Smooth muscle cell (in vitro differentiated cells): Measurements from ENCODE around the gene CCSER1. TPM values are rescaled to one million over a fixed set of nuclear protein-coding genes. Genes with fewer than 3 reads are reported as not detected.

ENCODE experiments used
- DNase-seq: peaks from one replicate; lab custom pipeline; 2025; ENCODE audit not compliant: unreplicated experiment; lab: John Stamatoyannopoulos, UW
- H2AFZ ChIP-seq: fragments of 200-600 bp; sonication (generic); 2 replicates; pipeline ENCODE4 v1.6.0; 2016; ENCODE audit warnings: antibody characterized with exemption, low read depth, mild to moderate bottlenecking
- H3F3A ChIP-seq: fragments of 200-600 bp; sonication (generic); 2 replicates; pipeline ENCODE4 v1.6.0; 2017; ENCODE audit warnings: antibody characterized with exemption, low read depth
- H3K27ac ChIP-seq: fragments of 200-600 bp; sonication (generic); 2 replicates; pipeline ENCODE4 v1.5.1; 2016; ENCODE audit warnings: low read depth, mild to moderate bottlenecking
- H3K27me3 ChIP-seq: fragments of 200-600 bp; sonication (generic); 2 replicates; pipeline ENCODE4 v1.6.1; 2016; ENCODE audit warnings: low read depth, mild to moderate bottlenecking
- H3K36me3 ChIP-seq: fragments of 200-600 bp; sonication (generic); 2 replicates; pipeline ENCODE4 v1.5.1; 2016; ENCODE audit warnings: low read depth
- H3K4me1 ChIP-seq: fragments of 200-600 bp; sonication (generic); 2 replicates; pipeline ENCODE4 v1.5.1; 2016; ENCODE audit warnings: low read depth
- H3K4me2 ChIP-seq: fragments of 200-600 bp; sonication (generic); 2 replicates; pipeline ENCODE4 v1.6.0; 2016; ENCODE audit warnings: mild to moderate bottlenecking
- H3K4me3 ChIP-seq: fragments of 200-600 bp; sonication (generic); 2 replicates; pipeline ENCODE4 v1.5.1; 2016; ENCODE audit warnings: mild to moderate bottlenecking
- H3K79me2 ChIP-seq: fragments of 200-600 bp; sonication (generic); 2 replicates; pipeline ENCODE4 v1.6.0; 2016; ENCODE audit warnings: low read depth, mild to moderate bottlenecking
- H3K9ac ChIP-seq: fragments of 200-600 bp; sonication (generic); 2 replicates; pipeline ENCODE4 v1.6.0; 2016; ENCODE audit warnings: low read depth
- H3K9me3 ChIP-seq: fragments of 200-600 bp; sonication (generic); replicated peaks from 2 replicates; pipeline ENCODE4 v1.5.1; 2016; ENCODE audit warnings: low read depth
- H4K20me1 ChIP-seq: fragments of 200-600 bp; sonication (generic); 2 replicates; pipeline ENCODE4 v1.6.0; 2016; ENCODE audit warnings: low read depth
- WGBS: methylation state at CpG from one replicate; pipeline ENCODE4 v1.1.7; 2016; ENCODE audit warnings: low lambda C conversion rate; 5-methylcytosine and 5-hydroxymethylcytosine counted together
- polyA plus RNA-seq: library from polyadenylated mRNA; unstranded; fragments of >200 nt; fragmentation: Nextera tagmentation; extraction: Ambion mirVana; gene quantifications from 2 replicates; pipeline ENCODE4 v1.2.1, GENCODE V29; 2016
- total RNA-seq: library from RNA; depleted of rRNA; stranded (reverse); fragments of >200 nt; gene quantifications from 2 replicates; pipeline ENCODE4 v1.2.3, GENCODE V29; 2014
- TF ChIP-seq, protein P1 (sequence below): fragments of 200-600 bp; sonication (generic); IDR thresholded peaks from 2 replicates; pipeline ENCODE4 v1.5.1; 2017; ENCODE audit warnings: borderline replicate concordance, mild to moderate bottlenecking, antibody characterized with exemption; ENCODE audit not compliant: insufficient read depth, poor library complexity, severe bottlenecking

Gene CCSER1
- total and polyA plus RNA-seq, 2 experiments from 2014 or later = 0.76 TPM; not detected in 1

GRCh38 chr4:91426725-91427124 is 1299.5 kb downstream of the CCSER1 start:
- no peaks in the 10 kb centered on the region for H3K36me3 ChIP-seq
- no peaks in the 10 kb centered on the region for H4K20me1 ChIP-seq
- no peaks in the 10 kb centered on the region for H3K27me3 ChIP-seq
- no peak overlapping the region for H2AFZ ChIP-seq
- no peak overlapping the region for H3K27ac ChIP-seq
- no peak overlapping the region for H3K4me3 ChIP-seq
- no peak overlapping the region for H3K9ac ChIP-seq
- TF ChIP-seq, protein P1, sequence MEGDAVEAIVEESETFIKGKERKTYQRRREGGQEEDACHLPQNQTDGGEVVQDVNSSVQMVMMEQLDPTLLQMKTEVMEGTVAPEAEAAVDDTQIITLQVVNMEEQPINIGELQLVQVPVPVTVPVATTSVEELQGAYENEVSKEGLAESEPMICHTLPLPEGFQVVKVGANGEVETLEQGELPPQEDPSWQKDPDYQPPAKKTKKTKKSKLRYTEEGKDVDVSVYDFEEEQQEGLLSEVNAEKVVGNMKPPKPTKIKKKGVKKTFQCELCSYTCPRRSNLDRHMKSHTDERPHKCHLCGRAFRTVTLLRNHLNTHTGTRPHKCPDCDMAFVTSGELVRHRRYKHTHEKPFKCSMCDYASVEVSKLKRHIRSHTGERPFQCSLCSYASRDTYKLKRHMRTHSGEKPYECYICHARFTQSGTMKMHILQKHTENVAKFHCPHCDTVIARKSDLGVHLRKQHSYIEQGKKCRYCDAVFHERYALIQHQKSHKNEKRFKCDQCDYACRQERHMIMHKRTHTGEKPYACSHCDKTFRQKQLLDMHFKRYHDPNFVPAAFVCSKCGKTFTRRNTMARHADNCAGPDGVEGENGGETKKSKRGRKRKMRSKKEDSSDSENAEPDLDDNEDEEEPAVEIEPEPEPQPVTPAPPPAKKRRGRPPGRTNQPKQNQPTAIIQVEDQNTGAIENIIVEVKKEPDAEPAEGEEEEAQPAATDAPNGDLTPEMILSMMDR = no peak
- no peaks in the 10 kb centered on the region for H3F3A ChIP-seq
- no peak for DNase-seq
- H3K4me1 ChIP-seq = no peaks in the 10 kb centered on the region
- H3K4me2 ChIP-seq = no peak overlapping the region
- no peaks in the 10 kb centered on the region for H3K9me3 ChIP-seq
- H3K79me2 ChIP-seq = no peaks in the 10 kb centered on the region

DNA sequence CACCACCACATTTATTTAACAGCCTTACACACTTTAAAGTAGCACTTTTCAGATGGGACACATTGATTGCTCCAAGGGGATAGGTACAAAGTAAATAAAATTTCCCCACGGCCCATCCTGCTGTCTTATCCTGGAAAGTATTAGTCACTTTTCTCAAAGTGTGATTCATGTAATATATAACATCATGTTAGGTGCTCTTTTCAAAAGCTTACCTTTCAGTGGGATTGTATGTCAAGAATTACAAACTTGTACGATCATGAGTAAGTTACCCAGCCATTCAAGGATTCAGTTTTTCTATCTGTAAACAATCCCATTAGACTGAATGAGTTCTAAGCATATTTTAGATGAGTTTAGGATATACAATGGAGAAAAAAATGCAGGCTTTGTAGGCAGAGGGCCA is 1300.0 kb downstream of the CCSER1 start:
- Histone ChIP-seq H3K27me3 (no peaks in the 10 kb centered on the region), H2AFZ (no peak overlapping the region), H3K4me3 (no peak overlapping the region), H3K36me3 (no peaks in the 10 kb centered on the region), H3K9me3 (no peaks in the 10 kb centered on the region), H3K79me2 (no peaks in the 10 kb centered on the region), H3F3A (no peaks in the 10 kb centered on the region), H4K20me1 (no peaks in the 10 kb centered on the region), H3K9ac (no peak overlapping the region), H3K27ac (no peak overlapping the region), H3K4me2 (no peak overlapping the region), H3K4me1 (no peaks in the 10 kb centered on the region)
- WGBS = 85% methylated on average over 2 of the region's 2 CpGs
- TF ChIP-seq, protein P1 = no peak
- DNase-seq = no peak

- H3K4me3 ChIP-seq = no peak overlapping the region
- no peak for DNase-seq
- no peak overlapping the region for H3K4me2 ChIP-seq
- no peaks in the 10 kb centered on the region for H4K20me1 ChIP-seq
- H3K27me3 ChIP-seq = no peaks in the 10 kb centered on the region
- no peaks in the 10 kb centered on the region for H3F3A ChIP-seq
- no peaks in the 10 kb centered on the region for H3K4me1 ChIP-seq
- 85% methylated on average over 1 of the region's 1 CpG for WGBS
- TF ChIP-seq, protein P1 = no peak
- H3K9ac ChIP-seq = no peak overlapping the region
- no peaks in the 10 kb centered on the region for H3K9me3 ChIP-seq
- H3K79me2 ChIP-seq = no peaks in the 10 kb centered on the region
- H3K36me3 ChIP-seq = no peaks in the 10 kb centered on the region
- no peak overlapping the region for H2AFZ ChIP-seq
- no peak overlapping the region for H3K27ac ChIP-seq
Measured at GRCh38 chr4:91434631-91435030, 1307.4 kb downstream of the CCSER1 start.

- H3K27ac ChIP-seq = no peak overlapping the region
- H3K4me1 ChIP-seq = no peaks in the 10 kb centered on the region
- H3K4me2 ChIP-seq = no peak overlapping the region
- H3K36me3 ChIP-seq = no peaks in the 10 kb centered on the region
- H2AFZ ChIP-seq = no peak overlapping the region
- WGBS = 86% methylated on average over 1 of the region's 1 CpG
- H3K9ac ChIP-seq = no peak overlapping the region
- DNase-seq = no peak
- H3K4me3 ChIP-seq = no peak overlapping the region
- H4K20me1 ChIP-seq = no peaks in the 10 kb centered on the region
- TF ChIP-seq, protein P1 = no peak
- H3F3A ChIP-seq = no peaks in the 10 kb centered on the region
- H3K27me3 ChIP-seq = no peaks in the 10 kb centered on the region
- H3K9me3 ChIP-seq = no peaks in the 10 kb centered on the region
- no peaks in the 10 kb centered on the region for H3K79me2 ChIP-seq
Measured at GRCh38 chr4:91436556-91436955, 1309.4 kb downstream of the CCSER1 start.
